Stimulated activated naive CD4-positive, alpha-beta T cell treated with Interleukin-2 at 50 U/mL for 16 hours (primary cell): Measurements from ENCODE around the gene MYO1E.

ENCODE experiments used
- DNase-seq: peaks from one replicate; lab custom pipeline; 2025; lab: John Stamatoyannopoulos, UW

The MYO1E gene

DNA sequence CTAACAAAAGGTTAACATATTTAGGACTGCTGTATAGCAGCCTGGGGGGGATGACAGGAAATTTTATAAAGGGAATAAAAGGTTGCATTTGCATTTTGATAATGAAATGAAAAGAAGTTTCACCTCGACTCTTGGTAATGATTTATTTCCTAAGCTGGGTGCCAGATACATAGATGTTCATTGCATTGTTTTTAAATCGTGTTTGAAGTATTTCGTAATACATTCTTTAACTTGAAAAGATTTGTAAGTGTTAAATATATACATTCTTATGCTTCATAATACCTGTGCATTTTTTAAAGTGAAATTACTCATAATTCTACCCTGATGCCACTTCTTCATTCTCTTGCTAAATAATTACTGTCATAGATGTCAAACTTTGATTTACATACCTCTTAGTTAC, 143.2 kb downstream of the MYO1E start:
- DNase-seq: no peak

GRCh38 chr15:59229015-59229414, 143.7 kb downstream of the MYO1E start:
- no peak for DNase-seq

DNA sequence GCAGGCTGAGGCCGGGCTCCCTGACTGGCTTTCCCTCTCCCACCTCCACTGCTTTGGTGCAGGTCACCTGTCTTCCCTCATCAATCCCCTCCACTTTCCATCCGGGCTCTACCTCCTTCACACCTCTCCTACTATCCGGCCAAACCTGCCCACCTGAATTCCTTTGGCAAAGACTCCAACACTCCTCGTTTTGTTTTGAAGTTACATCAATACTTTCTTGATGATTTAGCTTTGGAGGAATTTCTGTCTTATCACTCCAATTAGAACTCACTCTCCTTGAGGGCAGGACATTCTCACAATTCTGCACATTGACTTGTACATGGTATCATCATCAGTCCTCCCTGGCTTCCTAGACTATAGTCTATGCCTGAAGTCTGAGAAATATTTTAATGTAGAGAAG, 145.7 kb downstream of the MYO1E start:
- DNase-seq: no peak

- DNase-seq: no peak
Observed at GRCh38 chr15:59224474-59224873, 148.2 kb downstream of the MYO1E start.

GRCh38 chr15:59223736-59224135, 148.9 kb downstream of the MYO1E start:
- no peak for DNase-seq

GRCh38 chr15:59222906-59223550, 149.6 kb downstream of the MYO1E start:
- no peak for DNase-seq

GRCh38 chr15:59221511-59222505, 150.9 kb downstream of the MYO1E start:
- no peak for DNase-seq

GRCh38 chr15:59218710-59219109, 154.0 kb downstream of the MYO1E start:
- DNase-seq: no peak

DNA sequence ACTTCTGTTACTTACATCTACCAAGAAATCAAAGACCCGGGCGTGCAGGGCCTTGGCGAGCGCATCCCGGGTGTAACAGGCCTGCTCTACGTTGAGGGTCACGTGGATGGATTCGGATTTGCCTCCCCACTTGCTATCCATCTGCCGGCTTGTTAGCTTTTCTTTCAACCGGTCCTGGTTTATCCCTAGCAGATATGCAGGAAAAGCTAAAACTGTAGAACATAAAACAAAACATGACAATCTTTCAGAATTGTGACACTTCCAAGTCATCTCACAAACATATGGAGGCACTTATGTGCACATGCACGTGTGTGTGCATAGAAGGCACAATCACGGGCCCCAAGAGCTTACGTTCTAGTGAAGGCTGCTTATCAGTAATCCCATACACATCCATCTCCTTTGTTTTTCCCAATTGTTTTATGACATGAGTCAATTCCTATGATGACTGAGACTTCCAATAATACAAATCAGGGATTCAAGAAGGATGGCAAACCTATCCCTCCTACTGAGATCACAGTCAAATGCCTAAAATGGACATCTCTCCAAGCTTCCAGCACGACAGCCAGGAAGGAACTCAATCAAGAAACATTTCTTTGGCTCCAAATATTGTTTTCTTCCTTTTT, 154.7 kb downstream of the MYO1E start:
- DNase-seq: no peak

DNA sequence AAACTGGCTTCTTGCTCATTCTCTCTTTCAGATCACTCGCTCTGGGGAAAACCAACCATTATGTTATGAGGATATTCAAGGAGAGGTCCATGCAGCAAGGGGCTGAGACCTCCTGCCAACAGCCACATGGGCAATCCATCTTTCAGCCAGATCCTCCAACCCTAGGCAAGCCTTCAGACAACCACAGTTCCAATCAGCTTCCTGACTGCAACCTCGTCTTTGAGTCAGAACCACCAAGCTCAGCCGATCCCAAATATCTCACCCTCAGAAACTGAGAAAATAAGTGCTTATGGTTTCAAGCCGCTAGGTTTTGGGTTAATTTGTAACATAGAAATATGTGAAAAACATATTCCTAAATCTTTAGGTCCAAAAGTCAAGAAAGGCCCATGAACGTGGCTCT, 155.8 kb downstream of the MYO1E start:
- no peak for DNase-seq

- no peak for DNase-seq
Observed at GRCh38 chr15:59210186-59210585, 162.5 kb downstream of the MYO1E start.

DNA sequence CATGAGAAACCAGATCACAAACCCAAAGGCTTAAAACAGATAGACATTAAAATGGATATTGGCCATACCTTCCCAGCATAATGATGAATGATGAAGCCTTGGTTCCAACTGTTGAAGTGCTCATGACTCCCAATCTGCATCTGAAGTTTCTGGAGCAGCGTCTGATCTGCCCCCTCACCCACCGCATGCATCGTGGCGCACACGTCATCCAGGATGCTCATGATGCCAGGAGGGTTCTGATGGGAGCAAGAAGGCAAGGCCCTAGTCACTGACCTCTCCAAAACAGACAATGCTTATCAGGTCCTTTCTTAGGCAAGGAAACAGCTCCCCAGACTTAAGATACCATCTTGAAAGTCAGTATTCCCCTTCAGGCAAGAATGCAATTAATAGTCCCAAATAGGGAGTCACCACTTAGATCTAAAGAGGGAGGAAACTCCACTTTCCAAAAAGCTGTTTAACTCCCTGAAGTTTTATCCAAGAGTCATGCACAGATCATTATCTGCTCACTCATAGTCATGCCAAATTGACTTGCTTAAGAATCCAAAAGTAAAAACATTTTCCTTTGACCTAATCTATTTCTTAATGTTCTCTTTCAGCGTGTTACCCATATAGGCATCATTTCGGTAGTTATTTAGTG, 163.9 kb downstream of the MYO1E start:
- no peak for DNase-seq

- no peak for DNase-seq
Observed at GRCh38 chr15:59206623-59207183, 166.0 kb downstream of the MYO1E start, which contains the start of gene LDHAL6B. TSS of gene LDHAL6B (plus strand) at chr15:59206843. CDS start at chr15:59206941, 98 bp downstream.

DNA sequence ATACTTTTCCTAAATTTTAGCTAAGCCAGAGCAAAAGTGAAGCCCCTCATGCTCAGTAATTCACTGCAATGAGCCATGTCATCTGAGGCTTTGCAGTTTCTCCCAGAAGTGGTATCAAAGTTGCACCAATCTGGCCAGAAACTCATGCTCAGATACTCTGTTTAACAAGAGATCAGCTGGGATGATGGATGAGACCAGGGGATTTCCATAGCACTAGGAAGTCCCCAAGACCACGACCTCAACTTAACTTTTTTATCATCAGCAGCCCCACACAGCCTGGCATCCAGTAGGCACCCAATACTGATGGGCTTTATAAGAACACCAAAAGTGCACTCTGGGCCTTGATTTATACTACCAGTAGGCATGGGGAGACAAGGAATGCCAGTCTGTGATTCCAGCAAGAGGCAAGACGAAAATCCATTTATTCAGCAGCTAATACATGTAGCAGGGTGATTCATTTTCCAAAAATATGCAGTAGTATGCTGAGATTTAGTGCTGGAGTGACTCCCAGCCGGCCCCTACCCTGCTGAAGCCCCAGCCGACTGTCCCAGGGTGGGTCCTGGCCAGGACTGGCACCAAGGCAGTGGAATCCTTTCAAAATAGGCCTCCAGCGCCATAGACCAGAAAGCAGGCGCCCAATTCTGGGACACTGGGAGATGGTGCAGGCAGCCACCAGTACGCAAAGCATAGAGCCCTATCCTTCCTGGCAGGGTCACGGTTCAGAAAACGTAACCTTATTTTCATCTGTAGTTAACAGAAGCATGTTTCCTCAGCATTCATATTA, 166.6 kb downstream of the MYO1E start:
- no peak for DNase-seq

GRCh38 chr15:59203657-59204056, 169.0 kb downstream of the MYO1E start:
- no peak for DNase-seq

DNA sequence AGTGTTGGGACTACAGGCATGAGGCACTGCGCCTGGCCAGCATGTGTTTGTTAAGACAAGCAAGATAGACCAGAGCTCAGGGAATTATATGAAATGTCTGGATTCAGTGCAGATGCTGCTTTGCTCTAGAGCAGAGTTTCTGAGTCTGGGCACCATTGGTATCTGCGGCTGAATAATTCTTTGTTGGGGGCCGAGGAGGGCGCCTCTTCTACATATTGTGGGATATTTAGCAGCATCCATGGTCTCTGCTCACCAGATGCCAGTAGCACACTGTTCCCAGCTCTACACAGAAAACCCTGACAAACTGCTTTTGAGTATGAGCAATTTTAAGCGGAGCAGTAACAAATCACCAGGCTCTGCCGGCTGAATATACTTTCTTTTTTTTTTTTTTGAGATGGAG, 169.7 kb downstream of the MYO1E start:
- no peak for DNase-seq

- no peak for DNase-seq
Observed at GRCh38 chr15:59200560-59200959, 172.1 kb downstream of the MYO1E start.

- DNase-seq: no peak
Observed at GRCh38 chr15:59199626-59200465, 172.8 kb downstream of the MYO1E start.

DNA sequence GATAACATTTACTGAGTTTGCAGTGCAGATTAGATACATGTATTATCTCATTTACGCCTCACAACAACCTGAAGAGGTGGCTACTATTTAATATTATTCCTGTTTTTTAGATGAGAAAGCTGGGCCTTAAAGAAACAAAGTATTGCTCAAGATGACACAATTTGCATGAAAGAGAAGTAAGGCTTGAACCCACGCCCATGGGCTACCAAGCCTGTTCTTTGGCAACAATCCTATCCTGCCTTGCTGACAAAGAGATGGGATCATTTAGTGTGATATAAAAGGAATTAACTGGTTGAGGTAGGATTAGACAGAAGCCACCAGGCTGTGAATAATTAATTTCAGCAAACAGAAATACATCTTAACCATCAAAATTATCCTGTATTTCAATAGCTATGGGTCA, 175.2 kb downstream of the MYO1E start:
- no peak for DNase-seq

GRCh38 chr15:59196416-59196815, 176.3 kb downstream of the MYO1E start:
- DNase-seq: no peak
